RCC 7860 (cell line): ENCODE results near the gene GASK1A.
"Not testable (repeated sequence)": the region's sequence is repeated elsewhere in the genome, so short reads cannot be mapped to it uniquely, and the experiment has no call there.

Source experiments
- DNase-seq: peaks from one replicate; pipeline ENCODE4 v3.0.0-alpha.2; 2015; ENCODE audit warnings: low spot score
- FAIRE-seq: peaks from 2 replicates; lab custom pipeline; 2012; peaks lifted over from hg19 to GRCh38; lab: Jason Lieb, UNC

The GASK1A gene

GRCh38 chr3:43030162-43030935 is 51.2 kb downstream of the GASK1A start:
- no peak for DNase-seq
- FAIRE-seq = no peak

DNA sequence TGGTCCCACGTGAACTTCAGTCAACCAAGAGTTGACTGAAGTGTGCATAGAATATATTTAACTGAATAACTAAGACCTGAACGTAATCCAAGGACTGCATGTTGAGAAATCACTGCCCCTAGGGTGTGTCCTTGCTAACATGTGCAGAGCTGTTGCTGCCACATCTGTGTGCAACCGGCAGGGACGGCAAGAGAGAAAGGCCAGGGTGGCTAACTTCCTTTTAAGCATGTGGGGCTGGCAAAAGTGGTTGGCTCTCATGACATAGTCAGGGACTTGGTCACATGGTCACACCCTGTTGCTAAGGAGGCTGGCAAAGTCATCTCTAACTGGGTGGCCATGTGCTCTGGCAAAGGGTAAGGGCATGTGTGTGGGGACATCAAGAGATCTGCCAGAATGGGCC is 52.4 kb downstream of the GASK1A start:
- DNase-seq (no peak), FAIRE-seq (no peak)

- no peak for DNase-seq
- no peak for FAIRE-seq
Measured at GRCh38 chr3:43031889-43032545, 52.9 kb downstream of the GASK1A start.

DNA sequence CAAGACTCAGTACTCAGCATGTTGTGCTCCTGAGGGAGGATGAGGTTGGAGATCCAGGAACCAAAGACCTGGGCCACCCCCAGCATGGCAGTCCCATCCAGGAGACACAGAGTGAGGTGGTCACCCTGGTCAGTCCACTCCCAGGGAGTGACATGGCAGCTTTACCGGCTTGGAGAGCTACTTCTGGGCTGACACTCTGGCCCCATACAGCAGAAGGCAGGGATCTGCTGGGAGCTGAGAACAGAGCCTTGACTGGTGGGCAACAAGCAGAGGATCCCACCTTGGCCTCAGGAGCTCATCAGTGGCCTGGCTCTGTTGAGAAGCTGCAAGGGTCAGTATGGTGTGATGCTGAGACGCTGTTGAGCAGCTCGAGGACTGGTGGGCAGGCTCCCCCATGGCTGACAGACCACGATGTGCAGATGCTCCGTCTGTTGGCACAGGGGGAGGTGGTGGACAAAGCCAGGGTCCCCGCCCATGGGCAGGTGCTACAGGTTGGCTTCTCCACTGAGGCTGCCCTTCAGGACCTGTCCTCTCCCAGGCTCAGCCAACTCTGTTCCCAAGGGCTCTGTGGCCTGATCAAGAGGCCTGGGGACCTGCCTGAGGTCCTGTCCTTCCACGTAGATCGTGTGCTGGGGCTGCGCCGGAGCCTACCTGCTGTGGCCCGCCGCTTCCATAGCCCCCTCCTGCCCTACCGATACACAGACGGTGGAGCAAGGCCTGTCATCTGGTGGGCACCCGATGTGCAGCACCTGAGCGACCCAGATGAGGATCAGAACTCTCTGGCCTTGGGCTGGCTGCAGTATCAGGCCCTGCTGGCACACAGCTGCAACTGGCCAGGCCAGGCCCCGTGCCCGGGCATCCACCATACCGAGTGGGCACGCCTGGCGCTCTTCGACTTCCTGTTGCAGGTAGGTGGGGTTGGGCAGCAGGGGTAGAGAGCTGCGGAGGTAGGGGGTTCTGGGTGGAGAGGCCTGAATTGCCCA is 53.8 kb downstream of the GASK1A start:
- FAIRE-seq (no peak), DNase-seq (no peak)

GRCh38 chr3:43034200-43034599 is 55.1 kb downstream of the GASK1A start:
- DNase-seq (no peak), FAIRE-seq (no peak)

DNA sequence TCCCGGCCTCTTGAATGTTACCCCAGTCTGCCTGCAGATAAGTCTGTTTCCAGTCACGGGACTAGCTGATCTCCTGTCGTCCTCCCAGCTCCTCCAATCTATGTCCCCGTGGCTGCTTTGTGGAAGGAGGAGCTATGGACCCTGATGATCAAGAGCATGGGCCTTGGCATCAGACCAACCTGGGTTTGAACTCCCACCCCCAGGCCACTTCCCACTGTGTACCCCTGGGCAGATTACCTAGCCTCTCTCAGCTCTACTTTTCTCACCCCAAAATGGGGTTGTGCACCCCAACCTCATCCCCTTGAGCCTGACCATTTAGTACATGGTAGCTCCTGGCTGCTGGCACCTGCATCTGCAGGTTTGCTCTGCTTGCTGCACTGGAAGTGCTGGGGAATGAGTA is 55.8 kb downstream of the GASK1A start:
- FAIRE-seq (no peak), DNase-seq (no peak)

GRCh38 chr3:43035801-43036365 is 56.8 kb downstream of the GASK1A start:
- no peak for DNase-seq
- FAIRE-seq = no peak

DNA sequence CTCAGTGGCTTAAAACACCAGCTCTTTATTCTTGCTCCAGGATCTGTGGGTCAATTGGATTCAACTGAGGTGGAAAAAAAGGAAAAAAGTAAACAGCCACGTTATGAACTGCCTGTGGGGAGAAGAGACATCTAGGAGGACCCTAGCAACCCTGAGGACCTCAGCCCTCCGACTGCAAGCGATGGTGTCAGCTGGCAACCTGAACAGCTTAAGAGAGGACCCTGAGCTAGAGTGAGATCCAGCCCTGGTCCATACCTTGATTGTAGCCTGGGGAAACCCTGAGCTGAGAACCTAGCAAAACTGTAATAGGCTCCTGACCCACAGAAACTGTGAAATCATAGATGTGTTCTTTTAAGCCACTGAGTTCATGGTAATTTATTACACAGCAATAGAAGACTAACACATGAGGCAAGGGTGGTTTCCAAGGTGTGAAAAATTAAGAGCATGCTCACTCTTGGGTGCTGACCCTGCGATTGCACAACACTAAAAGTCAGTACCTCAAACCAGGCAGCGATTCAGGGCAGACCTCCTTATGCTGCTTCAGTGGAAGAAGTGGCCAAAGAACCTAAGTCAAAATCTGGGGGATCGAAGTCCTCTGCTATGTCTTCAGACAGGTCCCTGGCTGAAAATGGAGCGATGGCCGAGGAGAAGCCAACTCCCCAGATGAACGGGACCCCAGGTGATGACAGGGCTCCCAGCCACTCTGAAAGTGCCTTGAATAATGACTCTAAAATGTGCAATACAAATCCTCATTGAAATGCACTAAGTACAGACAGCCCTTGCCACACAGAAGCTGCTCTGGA is 57.7 kb downstream of the GASK1A start:
- no peak for DNase-seq
- no peak for FAIRE-seq

DNA sequence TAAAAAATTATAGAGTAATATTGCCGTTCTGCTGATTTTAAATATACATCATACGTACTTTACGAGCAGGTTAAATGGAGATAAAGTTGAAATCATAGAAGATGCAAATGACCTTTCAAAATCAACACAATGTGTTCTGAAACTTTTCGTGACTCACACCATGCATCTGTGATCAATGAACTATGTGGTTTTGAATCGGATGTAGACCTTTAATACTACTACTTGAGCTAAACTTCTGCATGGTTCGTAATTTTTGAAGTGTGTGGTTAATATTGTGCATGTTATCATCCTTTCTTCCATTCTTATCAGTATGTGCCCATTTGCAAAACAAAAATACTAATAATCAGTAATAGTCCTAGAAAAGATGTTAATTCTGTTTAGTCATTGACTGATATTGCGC is 58.9 kb downstream of the GASK1A start:
- DNase-seq (no peak), FAIRE-seq (no peak)

- no peak for FAIRE-seq
Measured at GRCh38 chr3:43041517-43041916, 62.4 kb downstream of the GASK1A start.

GRCh38 chr3:43043071-43043766 is 64.1 kb downstream of the GASK1A start:
- DNase-seq = no peak
- no peak for FAIRE-seq

More at GRCh38 chr3:43041517-43041916, 62.4 kb downstream of the GASK1A start:
- DNase-seq = no peak

- DNase-seq (no peak), FAIRE-seq (no peak)
Measured at GRCh38 chr3:43043793-43044192, 64.7 kb downstream of the GASK1A start.

- DNase-seq, FAIRE-seq: not testable (repeated sequence)
Measured at GRCh38 chr3:43045079-43045478, 66.0 kb downstream of the GASK1A start.

DNA sequence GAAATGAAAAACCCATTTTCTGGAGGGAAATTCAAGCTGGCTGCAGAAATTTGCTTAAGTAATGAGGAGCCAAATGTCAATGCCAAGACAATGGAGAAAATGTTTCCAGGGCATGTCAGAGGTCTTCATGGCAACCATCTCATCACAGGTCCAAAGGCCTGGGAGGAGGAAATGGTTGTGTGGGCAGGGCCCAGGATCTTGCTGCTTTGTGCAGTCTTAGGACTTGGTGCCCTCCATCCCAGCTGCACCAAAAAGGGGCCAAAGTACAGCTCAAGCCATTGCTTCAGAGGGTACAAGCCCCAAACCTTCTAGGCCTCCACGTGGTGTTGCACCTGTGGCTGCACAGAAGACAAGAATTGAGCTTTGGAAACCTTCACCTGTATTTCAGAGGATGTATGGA is 67.5 kb downstream of the GASK1A start:
- FAIRE-seq (no peak), DNase-seq (no peak)

GRCh38 chr3:43048470-43048869 is 69.4 kb downstream of the GASK1A start:
- DNase-seq (no peak), FAIRE-seq (no peak)

DNA sequence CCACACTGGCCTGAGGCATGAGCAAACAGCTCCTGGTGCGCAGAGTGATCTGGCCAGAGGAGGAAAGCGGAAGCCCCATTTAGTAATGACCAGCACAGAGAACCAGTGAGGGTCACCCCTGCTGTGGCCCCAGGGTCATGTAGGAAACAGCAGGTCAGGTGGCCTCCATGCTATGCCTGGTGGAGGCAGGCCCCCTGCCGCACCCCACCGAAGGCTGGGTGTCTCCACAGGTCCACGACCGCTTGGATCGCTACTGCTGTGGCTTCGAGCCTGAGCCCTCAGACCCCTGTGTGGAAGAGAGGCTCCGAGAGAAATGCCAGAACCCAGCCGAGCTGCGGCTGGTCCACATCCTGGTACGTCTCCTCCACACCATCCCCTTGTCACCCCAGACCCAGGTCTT is 74.2 kb downstream of the GASK1A start:
- DNase-seq (no peak), FAIRE-seq (no peak)

DNA sequence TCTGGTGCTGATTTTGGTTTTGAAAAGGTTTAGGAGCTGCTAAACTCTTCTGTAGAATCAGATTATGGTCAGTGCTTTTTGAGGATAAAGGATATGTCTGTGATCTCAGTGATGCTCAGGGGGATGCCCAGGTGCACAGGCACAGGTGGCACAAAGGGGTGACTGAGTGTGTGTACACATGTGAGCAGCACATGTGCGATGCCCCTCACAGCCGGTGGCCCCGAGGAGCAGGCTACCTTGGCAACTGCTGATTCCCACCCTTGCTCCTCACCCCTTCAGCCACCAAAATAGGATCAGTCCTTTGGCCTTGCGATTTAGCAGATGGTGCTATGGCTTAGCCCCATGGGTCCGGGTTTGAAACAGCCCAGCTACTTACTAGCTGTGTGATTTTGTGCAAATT is 75.6 kb downstream of the GASK1A start:
- no peak for FAIRE-seq
- no peak for DNase-seq

GRCh38 chr3:43055393-43055792 is 76.3 kb downstream of the GASK1A start:
- no peak for DNase-seq
- no peak for FAIRE-seq
